SKM-1 (cell line): ENCODE data around the gene NOL9.

Source experiments
- DNase-seq: peaks from one replicate; lab custom pipeline; 2025; ENCODE audit not compliant: unreplicated experiment; lab: John Stamatoyannopoulos, UW

Gene NOL9

DNA sequence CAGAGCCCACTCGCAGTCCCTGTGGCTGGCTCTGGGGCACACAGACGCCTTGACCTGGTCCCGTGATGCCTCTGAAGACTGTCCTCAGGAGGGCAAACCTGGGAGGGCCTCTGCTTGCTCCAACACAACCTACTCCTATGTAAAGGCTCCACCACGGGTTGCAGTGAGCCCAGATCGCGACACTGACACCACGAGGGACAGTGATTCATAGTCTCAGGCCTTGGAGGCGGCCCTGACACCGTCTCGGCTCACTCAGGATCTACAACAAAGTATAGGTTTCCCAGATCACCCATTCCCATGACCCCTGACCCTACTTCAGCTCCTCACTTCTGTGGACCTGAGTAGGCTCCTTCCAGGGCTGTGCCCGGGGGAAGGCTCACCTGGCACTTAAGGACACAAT, 28.0 kb downstream of the NOL9 start:
- no peak for DNase-seq

DNA sequence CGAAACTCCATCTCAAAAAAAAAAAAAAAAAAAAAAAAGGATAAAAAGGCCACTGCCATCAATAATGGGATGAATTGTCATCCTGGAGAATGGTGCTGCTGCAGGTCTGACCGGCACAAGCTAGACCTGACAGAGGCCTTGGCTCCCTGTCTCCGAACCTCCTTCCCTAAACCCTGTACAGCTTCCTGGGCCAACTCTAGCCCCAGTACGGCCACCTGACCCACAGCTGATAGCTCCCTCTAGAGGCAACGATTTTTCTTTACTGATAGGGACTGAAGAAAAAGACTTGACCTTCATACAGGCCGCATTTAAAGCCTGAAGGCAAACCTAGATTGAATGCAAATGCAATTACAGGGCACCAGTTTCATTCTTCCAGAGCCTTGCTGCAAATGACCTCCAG, 30.7 kb downstream of the NOL9 start:
- no peak for DNase-seq

DNA sequence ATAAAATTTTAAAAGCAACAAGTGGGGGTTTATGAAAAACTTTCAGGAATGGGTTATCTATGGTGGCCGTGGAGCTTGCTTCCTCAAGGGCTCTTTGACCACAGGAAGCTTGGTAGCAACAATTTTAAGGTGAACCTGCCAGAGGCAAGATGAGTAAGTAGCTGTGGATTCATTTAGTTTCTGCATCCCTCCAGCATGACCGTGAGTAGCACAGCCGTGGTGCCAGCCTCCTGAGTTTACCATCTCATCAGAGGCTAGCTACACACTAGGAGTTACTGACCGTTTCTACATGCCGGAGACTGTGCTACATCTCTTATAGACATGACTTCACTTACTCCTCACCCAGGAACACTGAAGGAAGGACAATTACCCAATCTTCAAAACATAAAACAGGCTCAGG, 32.8 kb downstream of the NOL9 start:
- no peak for DNase-seq

- DNase-seq: no peak
These were observed 34.2 kb downstream of the NOL9 start for GRCh38 chr1:6519935-6520671.

DNA sequence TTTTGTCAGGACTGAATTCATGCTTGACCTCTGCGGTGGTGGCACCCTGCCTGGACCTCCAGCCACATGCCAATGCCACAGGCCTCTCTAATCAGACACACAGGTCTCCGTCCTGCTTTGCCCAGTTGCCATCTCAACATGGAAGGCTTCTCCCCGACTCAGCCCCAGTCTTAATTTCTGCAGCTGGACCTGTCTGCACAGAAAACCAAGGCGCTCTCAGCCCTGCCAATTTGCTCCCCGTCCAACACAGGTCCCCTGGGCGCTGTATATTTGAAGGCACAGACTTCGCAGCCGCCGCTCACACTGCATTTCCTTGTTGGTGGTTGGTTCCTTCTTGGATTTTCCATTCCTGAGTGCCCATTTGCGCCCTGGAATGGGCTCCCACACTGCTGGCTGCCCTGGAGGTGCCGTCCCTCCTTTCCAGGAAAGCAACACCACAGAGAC, 34.8 kb downstream of the NOL9 start:
- no peak for DNase-seq

DNA sequence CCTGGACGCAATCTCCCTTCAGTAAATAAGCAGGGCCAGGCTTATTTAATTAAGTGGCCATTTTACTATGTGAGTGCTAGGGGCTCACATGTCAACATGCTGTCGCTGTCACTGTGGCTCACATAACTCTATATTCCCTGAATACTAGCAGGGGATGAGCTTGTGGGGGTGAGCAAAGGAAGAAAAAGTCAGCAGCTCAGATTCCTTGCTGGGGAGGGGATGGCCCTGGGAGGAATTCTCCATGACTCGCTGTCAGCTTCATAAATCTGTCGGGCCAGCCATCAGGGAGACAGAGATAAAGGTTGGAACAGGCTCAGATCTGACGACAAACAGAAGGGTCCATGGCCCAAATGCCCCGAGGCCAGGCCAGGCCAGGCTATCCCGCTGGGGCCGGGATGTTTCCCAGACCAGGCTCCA, 36.9 kb downstream of the NOL9 start:
- no peak for DNase-seq

DNA sequence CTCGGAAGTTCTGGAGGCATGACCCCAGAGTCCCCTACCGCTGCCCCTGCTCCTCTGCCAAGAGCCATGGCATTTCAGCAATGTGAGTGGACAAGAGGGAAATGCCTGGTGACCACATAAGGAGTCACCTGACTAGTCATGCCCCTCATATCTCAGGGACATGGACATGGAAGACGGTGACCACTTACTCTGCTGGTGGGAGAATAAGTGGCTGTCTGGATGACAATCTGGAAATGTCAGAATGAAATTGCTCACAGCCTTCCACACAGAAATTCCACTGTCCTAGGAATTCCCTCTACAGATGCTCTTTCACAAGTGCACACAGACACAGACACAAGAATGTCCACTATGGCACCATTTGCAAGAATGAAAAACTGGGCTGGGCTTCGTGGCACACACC, 38.5 kb downstream of the NOL9 start:
- no peak for DNase-seq

DNA sequence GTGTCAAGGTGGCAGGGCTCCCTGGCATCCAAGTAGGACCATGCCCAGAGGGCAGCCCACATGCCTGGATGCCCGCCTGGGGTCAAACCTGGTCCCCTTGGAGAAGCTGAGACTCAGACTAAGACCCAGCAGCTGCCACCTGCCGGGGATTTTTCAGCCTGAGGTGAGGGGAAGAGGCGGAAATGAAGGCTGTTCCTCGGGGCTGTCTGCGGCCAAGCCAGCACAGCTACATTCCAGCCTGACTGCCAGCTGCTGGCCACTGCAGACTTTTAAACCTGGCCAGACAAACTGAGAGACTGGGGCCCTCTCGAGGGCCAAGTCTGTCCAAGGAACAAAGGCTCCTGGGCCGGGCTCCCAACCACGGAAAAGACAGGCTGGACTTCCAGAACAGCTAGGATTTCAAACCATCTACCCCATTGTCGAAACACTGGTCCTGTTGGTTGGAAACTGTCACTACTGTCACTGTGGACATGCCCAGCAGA, 41.0 kb downstream of the NOL9 start:
- no peak for DNase-seq

- DNase-seq: no peak
These were observed 41.4 kb downstream of the NOL9 start for GRCh38 chr1:6512908-6513280.

DNA sequence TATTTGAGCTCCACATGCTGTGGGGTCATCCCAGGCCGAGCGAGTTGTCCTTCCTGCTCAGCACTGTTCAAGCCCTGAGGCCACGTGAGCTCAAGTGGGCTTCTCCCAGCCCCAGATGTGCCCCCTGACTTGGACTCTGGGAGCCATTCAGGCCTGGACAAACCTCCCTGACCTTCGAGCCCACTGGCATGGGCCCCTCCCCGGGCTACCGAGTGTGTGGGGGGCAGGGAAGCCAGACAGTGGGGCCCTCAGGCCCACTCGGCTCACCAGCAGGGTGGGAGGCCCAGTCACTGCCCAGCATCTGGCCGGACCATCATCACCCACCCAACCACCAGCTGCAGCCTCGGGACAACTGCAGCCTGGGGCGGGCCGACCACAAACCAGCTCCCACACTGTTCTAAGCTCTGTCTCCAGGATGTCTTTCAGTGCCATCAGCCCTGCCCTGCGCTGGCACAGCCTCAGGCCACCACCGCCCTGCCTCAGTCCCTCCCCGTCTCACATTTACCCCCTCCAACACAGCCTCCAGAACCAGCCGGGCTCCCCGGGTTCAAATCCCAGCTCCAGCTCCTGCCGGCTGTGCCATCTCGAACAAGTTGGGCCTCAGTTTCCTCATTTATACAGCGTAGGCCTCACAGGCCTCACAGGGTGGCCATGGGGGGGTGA, 41.9 kb downstream of the NOL9 start:
- no peak for DNase-seq

- DNase-seq: no peak
These were observed 42.6 kb downstream of the NOL9 start for GRCh38 chr1:6511561-6512244.

DNA sequence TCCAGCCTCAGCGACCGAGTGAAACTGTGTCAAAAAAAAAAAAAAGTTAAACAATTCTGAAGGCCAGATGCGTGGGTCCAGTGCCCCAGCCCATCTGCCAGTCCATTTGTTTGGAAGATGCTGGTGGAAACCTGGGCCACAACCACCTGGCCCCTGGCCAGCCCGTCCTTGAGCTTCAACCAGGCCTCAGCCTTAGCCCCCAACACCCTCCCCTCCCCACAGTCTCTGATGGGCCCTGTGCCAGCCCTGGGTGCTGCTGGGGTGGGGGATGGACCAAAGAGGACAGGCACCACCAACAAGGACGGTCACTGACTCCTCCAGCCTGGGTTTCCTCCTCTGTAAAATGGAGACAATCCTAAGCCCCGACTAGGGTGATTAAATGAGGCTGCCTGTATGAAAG, 43.3 kb downstream of the NOL9 start:
- DNase-seq: no peak

DNA sequence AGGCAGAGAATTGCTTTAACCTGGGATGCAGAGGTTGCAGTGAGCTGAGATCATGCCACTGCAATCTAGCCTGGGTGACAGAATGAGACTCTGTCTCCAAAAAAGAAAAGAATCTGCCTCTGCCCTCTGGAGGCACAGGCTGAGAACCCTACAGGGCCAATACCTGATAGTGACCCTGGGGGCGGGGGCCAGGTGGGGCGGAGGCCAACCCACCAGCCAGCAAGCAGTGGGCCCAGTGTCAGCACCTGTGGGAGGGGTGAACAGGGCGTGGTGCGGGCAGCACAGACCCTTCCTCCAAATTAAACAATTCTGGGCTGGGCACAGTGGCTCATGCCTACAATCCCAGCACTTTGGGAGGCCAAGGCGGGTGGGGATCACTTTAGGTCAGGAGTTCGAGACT, 43.8 kb downstream of the NOL9 start:
- DNase-seq: no peak

DNA sequence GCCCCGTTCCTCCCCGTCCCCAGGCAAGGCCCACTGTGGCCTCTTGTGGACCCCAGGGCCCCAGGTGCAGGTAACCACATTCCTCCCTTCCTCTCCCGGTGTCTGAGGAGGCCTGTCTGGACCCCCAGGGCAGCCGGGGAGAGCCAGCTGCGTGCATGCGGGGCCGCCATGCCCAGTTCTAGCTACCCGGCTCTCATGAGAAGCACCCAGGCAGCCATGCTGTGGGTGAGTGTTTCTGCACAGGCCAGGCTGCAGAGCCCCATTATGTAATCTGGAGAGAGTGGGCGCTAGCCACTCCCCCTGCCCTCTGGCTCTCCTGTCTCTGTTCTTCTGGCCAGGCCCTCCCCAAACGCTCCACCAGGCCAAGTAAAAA, 44.4 kb downstream of the NOL9 start:
- DNase-seq: no peak

- no peak for DNase-seq
These were observed 44.9 kb downstream of the NOL9 start for GRCh38 chr1:6509220-6509918.

DNA sequence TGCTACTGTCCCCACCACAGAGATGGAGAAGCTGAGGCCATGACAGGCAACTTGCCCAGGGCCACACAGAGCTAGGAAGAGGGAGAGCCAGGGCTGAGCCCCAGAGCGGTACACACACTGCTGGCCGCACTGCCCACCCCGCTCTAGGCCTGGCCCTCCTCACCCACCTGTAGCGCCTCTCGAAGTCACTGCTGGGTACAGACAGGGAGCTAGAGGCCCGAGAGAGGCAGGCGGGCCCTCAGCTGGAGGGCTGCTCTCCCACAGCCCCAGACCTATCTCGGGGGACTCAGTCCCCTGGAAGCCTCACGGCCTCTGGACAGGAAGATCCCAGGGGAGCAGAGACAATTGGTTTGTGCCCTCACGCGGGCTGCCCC, 45.5 kb downstream of the NOL9 start:
- DNase-seq: no peak

GRCh38 chr1:6508154-6508815, 46.0 kb downstream of the NOL9 start:
- DNase-seq: no peak

DNA sequence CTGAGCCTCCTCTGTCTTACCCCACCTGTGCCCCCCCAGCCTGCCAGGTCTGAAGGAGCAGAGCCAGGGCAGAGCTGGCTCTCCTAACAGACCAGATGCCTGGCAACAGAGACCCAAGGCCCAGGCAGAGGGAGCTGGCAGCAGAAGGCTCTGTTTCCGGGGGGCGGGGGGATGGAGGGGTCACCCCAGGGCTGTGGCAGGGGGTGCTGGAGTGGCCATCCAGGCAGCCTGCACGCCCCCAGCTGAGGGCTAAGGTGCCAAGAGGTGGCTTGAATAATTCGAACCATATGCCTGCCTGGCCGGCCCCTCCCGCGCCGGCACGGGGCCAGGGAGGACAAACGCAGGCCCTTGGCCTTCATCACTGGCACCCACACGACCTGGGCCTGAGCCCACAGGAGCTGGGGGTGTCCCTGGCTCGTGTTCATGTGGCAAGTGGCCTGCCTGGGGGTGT, 46.8 kb downstream of the NOL9 start:
- DNase-seq: no peak

- DNase-seq: no peak
These were observed 47.3 kb downstream of the NOL9 start for GRCh38 chr1:6507037-6507428.

- no peak for DNase-seq
These were observed 47.9 kb downstream of the NOL9 start for GRCh38 chr1:6506210-6507036.
